Inferior parietal cortex (tissue), 1 donor: Measurements from ENCODE around the gene UGT2B11.
"Not testable (repeated sequence)": the region's sequence is repeated elsewhere in the genome, so short reads cannot be mapped to it uniquely, and the experiment has no call there.

ENCODE experiments used
- DNase-seq: peaks from one replicate; pipeline ENCODE4 v3.0.0-alpha.2; 2016; ENCODE audit errors: extremely low spot score

The UGT2B11 gene

DNA sequence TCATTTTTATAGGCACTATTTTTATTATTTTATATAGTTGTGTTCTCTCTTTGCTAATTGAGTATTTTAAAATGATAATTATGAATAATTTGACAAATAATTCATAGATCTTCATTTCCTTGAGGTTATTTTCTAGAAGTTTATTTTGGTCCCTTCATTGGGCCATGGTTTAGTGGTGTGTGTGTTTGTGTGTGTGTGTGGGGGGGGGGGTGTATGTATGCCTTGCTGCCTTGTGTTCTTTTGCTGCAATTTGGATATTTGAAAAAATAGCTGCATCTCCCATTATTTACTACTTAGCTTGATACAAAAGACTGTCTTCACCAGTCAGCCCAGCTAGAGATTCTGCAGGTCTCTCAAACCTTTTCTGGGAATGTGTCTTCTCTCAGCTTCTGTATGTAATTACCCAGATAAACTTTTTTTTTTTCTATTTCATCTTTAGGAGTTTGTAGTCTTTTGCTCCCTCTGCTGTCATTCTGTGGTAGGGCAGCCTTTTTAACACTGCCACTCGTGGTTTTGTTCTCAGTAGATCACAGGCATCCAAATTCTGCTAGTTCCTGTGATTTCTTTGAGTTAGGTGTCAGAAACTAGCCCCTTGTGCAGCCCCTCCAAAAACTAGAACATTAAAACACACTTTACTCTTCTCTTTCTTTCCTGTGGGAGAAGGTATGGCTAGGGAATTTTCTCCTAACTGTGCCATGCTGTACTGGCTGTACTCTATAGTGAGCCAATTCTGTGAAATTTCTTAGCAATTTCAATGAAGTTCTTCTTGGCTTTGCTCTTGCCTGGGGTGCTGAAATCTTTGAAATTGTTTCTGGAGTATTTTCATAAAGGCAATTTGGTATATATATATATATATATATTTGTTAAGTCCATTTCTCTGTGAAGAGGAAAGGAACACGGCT lies 44.1 kb downstream of the UGT2B11 start:
- peak; percentile 51 for DNase-seq

DNA sequence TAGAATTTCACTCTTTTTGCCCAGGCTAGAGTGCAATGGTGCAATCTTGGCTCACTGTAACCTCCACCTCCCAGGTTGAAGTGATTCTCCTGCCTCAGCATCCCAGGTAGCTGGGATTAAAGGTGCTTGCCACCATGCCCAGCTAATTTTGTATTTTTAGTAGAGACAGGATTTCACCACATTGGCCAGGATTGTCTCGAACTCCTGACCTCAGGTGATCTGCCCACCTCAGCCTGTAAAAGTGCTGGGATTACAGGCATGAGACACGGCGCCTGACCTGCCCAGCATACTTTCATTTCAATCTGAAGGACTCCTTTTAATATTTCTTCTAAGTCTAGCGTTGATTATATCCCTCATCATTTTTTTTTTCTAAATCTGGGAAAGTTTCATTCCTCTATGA lies 45.4 kb downstream of the UGT2B11 start:
- not testable (repeated sequence) for DNase-seq

DNA sequence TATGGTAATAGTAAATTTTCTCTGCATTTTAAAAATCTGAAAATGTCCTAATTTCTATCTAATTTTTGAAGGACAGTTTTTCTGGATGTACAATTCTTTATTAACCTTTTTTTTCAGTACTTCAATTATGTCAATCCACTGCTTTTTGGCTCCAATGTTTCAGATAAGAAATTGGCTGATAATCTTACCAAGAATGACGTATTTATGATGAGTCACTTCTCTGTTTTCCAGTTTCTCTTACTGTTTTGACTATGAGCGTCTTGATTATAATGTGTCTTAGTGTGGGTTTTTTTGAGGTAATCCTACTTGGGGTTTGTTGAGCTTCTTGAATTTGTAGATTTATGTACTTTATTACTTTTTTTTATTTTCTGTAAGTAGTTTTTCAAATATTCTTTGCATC lies 47.2 kb downstream of the UGT2B11 start:
- no peak for DNase-seq

DNA sequence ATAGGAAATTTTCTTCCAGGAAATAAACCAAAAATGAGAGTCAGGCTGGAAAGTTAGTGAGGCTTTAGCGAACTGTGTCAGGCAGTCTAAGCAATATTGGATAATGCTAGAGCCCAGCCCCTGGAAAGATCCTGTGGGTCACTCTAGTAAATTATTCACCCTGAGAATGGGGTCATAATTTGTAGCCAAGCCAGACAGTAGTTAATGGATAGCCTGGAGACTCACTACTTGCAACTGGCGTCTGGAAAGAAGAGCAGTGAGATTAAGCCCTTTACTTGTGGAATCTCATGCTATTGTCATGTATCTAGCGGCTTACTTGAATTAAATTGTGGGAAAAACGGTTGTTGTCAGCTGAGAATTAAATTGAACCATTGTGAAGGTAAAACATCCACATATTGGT lies 48.2 kb downstream of the UGT2B11 start:
- DNase-seq: not testable (repeated sequence)

DNA sequence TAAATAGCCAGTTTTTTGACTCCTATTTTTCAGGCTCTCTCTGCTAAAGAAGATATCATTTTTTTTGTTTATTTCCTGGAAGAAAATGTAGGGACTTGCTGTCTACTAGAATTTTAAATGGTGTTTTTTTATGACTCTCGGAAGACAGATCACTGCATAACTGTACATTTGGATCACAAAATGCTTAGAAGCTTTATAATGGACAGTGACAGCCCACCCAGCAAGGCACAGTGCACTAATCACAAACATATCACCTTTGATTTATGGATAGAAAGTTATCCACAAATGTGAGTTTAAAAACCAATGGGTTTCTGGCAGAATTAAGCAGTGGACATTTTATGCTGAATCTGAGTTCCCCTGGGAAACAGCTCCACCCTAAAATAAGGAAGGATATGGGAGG lies 48.8 kb downstream of the UGT2B11 start:
- not testable (repeated sequence) for DNase-seq

DNA sequence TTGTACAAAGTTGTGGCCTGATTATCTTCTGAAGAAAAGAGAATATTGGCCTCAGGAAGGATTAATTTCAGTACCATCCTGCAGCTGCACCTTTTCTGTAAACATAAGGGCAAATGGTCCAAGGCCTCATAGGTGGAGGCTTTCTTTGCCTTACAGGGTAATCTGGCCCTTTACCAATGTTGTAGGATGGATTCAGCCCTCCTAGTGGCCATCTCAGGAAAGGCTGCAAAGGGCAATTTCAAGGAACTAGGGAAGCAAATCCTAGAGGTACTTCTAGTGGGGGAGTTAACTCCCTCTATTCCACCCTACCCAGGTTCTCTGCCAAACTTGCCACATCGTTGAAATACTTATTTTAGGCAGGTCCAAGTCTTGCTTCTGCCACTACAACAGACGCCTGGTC lies 57.6 kb downstream of the UGT2B11 start:
- DNase-seq: no peak

DNA sequence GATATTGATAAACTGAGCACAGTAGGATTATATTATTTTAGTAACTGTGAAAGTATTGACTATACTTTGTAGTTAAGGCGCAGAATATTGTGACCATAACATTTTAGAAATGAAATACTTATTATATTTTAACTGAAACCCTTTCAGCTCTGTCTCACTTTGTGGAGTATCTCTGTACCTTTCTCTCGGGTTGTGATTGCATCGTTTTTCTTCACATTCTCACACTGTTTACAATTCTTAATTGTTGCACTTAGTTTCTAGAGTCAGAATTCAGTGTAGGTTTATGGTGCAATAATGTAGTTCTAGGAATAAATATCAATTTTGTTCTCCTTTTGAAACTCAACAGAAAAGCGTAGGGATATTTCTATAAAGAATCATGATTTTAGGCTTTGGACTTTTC lies 60.5 kb downstream of the UGT2B11 start:
- DNase-seq: no peak
